NCI-H446 treated with DMSO at 0.1 percent for 48 hours (cell line): ENCODE results near the gene ALDH2.
"Not testable (repeated sequence)": the region's sequence is repeated elsewhere in the genome, so short reads cannot be mapped to it uniquely, and the experiment has no call there.

Source experiments
- DNase-seq: peaks from one replicate; lab custom pipeline; 2025; lab: John Stamatoyannopoulos, UW

The ALDH2 gene

DNA sequence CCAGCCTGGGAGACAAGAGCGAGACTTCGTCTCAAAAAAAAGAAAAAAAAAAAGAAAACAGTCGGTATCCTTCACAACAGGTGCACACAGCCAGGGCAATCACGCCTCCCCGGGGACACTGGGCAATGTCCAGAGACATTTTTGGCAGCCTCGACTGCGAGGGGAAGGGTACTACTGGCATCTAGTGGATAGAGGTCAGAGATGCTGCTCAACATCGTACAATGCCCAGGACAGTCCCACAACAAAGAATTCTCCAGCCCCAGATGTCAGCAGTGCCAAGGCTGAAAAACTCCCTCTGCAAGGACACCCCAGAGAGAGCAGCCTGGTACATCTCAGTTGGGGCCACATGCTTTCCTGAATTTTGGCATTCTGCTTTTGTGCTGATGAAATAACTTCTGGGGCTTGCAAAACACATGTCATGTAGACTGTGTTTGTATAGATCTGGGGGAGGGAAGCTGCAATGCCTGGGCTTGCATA lies 21.5 kb downstream of the ALDH2 start:
- no peak for DNase-seq

DNA sequence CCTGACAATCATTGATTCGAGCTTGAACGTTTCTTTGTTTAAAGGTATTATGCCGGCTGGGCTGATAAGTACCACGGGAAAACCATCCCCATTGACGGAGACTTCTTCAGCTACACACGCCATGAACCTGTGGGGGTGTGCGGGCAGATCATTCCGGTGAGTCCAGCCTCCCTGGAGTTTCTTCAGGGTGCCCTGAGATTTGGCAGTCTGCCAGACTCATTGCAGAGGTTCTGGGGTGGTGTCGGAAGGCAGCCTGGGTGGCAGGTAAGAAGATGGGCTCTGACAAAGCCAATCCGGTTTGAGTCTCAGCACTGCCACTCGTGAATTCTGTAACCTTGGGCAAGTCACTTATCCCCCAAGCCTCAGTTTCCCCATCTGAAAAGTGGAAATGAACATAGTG lies 23.0 kb downstream of the ALDH2 start:
- DNase-seq: no peak

DNA sequence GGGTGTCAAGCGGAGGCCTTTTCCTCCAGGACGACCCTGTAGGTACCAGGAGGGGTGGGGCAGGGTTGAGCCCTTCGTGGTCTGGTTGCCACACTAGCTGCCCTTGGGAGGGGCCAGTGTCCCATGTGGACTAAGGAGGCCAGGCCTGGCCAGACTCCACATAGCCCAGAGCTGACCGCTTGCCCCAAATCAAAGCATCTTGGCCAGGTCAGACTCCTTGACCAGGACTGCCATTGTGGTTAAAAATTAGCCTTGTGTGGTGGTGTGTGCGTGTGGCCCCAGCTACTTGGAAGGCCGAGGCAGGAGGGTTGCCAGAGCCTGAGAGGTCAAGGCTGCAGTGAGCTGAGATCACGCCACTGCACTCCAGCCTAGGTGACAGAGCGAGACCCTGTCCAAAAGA lies 24.8 kb downstream of the ALDH2 start:
- no peak for DNase-seq

DNA sequence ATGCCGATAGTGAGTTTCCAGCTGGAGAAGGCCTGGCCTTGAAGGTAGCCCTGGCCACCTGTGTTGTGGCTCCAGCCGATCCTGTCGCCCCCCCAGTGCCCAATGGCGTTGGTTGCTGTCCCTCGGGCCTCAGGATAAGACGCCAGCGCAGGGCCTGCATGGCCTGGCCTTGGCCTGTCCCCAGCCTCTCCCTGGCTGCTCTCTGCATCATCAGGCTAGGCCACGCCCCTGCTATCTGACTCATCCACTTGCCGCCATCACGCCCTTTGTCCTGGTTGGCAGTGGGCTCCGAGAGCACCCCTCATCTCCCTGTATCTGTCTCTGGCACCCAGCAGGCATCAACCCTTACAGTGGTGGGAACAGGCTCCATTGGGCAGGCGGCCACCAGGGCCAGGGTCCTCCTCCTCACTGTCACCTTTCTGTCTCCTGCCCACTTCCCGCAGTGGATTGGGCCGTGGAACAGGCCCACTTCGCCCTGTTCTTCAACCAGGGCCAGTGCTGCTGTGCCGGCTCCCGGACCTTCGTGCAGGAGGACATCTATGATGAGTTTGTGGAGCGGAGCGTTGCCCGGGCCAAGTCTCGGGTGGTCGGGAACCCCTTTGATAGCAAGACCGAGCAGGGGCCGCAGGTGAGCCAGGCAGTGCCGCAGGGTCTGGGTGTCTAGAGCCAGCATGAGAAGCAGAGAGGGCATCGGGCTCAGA lies 25.6 kb downstream of the ALDH2 start:
- DNase-seq: no peak

DNA sequence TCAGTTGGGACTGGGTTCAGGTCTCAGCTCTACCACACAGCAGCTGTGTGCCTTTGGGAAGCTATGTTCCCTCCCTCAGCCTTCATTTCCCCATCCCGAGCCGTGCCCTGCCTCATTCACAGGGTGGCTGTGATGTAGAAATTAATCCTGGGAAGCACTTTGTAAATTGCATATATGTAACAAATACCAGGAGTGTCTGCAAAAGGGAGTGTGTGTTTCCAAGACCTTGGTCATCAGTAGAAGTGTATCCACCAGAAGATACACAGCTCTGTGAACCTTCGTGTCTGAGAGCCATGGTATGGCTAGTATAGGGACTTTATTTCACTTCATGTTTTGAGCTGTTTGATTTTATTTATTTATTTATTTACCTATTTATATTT lies 26.1 kb downstream of the ALDH2 start:
- no peak for DNase-seq

DNA sequence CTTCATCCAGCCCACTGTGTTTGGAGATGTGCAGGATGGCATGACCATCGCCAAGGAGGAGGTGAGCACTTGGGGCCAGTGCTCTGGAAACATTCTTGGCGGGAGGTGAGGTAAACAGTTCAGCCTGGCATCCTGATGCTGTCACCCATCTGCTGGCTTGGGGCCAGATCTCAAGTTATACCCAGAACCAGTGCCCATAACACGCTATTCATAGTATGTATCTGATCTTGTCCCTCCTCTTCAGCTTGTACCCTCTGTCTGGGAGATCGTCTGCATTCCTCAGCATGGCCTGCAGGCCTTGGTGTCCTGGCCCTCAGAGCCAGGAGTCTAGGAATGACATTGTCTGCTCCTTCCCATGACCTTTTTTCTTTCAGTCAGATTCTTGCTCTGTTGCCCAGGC lies 31.4 kb downstream of the ALDH2 start:
- DNase-seq: no peak

DNA sequence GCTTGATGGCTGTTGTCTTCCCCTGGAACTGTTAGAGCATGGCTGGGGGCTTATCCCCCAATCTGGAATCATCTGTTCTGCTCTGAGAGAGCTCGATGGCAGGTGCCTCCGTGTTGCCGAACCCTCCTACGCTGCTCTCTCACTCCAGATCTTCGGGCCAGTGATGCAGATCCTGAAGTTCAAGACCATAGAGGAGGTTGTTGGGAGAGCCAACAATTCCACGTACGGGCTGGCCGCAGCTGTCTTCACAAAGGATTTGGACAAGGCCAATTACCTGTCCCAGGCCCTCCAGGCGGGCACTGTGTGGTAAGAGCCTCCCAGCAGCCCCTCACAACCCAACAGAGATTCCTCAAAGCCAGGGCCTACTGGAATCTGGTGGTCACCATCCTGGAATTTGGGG lies 33.0 kb downstream of the ALDH2 start:
- DNase-seq: no peak

DNA sequence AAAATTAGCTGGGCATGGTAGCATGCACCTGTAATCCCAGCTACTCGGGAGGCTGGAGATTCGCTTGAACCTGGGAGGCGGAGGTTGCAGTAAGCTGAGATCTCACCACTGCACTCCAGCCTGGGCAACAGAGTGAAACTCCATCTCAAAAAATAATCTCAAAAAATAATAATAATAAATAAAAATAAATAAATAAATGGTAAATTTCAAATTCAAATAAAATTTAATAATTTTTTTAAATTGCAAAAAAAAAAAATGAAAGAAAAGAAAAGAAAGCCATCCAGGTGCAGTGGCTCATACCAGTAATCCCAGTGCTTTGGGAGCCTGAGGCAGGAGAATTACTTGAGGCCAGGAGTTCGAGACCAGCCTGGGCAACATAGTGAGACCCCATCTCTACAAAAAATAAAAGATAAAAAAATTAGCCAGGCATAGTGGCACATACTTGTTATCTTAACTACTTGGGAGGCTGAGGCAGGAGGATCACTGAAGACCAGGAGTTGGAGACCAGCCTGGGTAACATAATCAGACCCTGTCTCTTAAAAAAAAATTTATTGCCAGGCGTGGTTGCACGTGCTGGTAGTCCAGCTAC lies 36.4 kb downstream of the ALDH2 start:
- no peak for DNase-seq

DNA sequence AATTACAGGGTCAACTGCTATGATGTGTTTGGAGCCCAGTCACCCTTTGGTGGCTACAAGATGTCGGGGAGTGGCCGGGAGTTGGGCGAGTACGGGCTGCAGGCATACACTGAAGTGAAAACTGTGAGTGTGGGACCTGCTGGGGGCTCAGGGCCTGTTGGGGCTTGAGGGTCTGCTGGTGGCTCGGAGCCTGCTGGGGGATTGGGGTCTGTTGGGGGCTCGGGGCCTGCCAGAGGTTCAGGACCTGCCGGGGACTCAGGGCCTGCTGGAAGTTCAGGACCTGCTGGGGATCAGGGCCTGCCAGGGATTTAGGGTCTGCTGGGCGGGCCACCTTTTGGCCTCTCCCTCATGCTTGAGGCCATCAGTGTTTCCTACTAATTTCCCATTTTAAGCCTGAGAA lies 37.1 kb downstream of the ALDH2 start:
- DNase-seq: no peak

DNA sequence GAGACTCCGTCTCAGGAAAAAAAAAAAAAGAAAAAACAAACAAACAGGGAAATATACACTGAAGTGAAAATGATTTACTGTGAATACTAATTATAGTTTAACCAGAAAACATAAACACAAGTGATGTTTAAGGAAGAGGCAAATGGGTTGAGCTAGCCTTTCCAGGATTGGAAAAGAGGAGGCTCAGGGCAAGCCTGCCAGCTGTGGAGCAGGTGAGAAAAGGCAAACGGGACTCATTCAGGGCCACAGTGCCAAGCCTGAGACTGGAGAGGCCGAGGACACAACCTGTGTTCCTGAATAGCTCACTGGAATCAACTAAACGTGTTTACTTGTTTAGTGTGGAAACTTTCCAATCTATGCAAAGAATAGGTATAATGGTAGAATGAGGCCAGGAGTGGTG lies 39.6 kb downstream of the ALDH2 start:
- DNase-seq: no peak

DNA sequence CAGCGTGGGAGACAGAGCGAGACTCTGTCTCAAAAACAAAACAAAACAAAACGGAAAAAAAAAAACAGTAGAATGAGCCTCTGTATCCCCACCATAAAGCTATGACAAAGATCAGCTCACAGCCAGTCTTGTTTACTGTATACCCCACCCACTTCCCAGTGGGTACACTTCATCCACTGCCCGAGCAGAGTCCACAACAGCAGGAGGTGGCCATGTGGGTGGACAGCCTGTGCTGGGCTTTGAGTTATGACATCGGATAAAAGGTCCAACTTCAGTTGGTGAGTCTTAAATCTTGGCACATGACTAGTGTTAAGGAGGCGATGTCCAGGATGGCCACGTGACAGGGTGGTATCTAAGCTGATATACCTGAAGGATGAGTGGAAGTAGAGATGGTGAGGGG lies 40.5 kb downstream of the ALDH2 start:
- no peak for DNase-seq

DNA sequence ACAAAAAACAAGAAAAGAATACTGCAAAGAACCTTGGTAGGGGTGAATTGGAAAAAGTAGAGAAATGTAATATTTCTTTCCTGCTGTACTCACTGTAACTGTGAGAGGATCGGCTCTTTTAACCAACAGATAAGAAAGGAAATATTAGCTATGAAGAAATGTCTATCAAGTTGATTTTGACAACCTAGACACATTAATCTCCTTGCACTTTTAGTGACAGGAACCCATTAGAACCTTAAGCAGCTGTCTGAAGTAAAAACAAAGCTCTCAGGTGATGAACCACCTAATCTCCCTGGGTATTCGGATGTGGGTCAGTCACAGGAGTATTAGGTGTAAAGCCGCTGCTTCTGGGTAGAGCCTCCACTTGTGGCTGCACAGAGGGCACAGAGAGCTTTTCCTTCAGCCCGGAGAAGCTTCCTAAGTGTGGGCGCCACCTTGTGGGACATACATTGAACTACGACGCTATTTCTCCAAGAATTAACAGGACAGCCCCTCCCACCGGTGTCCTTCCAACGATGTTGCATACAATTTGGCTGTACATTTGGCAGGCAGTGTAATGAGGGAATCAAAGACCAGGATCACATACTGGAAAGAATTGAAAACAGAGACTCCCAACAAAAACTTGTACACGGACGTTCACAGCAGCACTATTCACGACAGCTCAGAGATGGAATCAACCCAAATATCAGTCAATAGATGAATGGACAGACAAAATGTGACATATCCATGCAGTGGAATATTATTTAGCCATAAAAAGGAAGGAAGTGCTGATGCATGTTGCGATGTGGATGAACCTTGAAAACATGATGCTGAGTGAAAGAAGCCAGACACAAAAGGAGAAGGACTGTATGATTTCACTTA lies 46.4 kb downstream of the ALDH2 start:
- peak; percentile 59 for DNase-seq

DNA sequence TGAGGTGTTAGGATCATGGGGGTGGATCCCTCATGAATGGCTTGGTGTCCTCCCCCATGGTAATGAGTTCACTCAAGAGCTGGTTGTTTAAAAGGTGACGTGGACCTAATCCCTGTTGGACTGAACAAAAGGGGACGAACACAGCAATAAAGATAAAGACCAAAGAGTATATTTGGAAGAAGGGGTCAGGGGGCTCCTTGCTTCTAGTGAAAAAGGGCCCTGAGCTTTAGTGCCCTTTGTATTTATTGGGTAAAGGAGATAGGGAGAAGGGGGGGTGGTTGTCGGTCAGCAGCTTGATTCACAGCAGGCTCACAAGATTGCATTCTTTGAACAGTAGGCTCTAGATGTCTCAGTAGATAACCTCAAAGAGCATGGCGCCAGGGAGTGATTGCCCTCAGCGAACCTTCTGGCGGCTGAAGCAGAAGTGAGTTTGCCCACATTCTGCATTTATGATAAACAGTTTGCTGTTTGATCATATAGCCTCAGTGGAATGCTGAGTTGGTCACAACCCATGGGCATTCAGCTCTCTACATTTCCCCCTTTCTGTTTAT lies 49.4 kb downstream of the ALDH2 start:
- no peak for DNase-seq

DNA sequence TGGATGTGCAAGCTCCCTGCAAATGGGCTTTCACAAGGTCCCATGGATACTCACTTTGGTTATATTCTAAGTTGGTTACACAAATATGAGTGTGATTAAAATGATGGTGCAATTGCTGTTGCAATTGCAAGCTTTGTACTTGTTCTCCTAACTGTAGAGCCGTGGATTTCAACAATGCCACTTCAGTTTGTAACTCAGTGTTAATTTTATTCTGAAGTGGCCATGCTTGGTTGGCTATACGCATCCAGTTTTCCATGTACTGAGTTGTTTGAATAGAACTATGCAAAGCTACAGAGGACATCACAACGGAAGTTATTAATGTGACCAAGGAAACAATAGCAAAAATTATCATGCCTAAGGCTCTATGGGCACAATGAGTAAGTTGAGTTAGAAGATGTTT lies 50.2 kb downstream of the ALDH2 start:
- DNase-seq: not testable (repeated sequence)

DNA sequence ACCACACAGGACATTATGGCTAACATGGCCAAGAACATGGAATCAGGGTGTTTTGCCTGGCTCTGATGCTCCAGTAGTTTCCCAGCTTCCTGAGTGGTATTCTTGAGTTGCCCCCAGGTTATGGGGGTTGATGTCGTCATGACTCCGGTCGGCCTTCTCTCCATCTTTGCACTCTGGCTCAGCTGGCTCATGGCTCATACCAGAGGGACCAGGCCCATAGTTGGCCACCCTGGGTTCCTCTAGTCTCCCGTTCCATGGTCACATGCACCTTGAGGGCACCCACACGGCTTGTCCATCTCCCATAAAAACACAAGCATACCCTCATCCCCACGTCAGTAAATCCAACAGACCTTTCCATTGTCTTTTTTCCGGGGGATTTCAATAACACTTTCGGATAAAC lies 51.6 kb downstream of the ALDH2 start:
- DNase-seq: no peak

DNA sequence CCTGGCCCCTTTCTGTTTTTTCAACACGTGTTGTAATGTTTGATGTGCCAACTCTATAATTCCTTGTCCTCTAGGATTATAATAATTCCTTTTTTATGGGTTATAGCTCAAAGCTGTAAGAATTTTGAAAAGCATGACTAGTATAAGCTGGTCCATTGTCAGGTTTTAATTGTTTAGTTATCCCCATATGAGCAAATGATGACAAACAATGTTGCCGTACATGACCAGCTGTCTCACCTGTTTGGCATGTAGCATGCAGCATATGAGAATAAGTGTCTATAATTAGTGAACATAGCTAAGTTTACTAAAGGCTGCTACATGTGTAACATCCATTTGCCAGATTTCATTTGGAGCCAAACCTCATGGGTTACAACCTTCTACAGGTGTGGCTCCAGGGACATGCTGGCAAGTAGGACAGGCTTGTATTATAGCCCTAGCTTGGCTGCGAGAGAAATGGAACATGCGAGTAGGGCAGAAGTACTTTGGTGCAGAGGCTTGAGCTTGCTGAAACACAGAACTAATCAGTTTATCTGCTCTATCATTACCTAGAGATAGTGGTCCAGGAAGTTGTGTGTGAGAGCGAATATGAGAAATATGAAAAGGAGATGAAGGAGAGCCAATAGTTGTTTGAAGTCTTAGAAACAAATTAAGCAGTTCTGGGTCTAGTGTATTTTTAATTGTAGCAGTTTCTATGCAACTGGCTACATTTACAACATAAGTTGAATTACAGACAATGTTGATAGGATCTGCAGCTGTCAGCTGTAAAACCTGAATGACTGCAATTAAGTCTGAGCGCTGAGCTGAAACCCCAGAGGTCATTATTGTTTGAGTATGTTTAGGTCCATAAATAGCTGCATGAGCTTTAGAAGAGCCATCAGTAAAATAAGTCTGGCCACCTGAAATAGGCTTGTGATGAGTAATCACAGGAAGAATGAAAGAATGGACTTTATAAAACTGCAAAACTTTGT lies 52.7 kb downstream of the ALDH2 start:
- DNase-seq: no peak

DNA sequence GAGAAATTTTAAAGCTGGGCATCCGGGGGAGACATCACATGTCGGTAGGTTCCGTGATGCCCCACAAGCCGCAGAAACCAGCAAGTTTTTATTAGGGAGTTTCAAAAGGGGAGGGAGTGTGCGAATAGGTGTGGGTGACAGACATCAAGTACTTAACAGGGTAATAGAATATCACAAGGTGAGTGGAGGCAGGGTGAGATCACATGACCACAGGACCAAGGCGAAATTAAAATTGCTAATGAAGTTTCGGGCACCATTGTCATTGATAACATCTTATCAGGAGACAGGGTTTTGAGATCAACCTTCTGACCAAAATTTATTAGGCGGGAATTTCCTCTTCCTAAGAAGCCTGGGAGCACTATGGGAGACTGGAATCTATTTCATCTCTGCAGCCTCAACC lies 54.1 kb downstream of the ALDH2 start:
- DNase-seq: not testable (repeated sequence)

DNA sequence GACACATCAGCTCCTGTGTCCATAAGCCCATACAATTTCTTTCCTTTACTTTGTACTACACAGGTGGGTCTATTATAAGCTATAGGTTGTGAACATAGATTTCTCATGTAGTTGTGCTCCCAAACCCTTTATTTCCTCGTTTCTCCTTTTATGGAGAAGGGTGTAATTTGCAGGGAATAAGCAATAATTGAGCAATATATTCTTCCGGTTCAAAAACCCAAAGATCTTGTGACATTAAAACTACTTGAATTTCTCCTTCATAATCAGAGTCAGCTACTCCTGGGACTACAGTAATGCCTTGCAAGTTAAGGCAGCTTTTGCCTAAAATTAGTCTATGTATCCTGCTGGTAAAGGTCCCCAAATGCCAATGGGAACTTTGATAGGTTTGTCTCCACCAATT lies 56.2 kb downstream of the ALDH2 start:
- DNase-seq: no peak

DNA sequence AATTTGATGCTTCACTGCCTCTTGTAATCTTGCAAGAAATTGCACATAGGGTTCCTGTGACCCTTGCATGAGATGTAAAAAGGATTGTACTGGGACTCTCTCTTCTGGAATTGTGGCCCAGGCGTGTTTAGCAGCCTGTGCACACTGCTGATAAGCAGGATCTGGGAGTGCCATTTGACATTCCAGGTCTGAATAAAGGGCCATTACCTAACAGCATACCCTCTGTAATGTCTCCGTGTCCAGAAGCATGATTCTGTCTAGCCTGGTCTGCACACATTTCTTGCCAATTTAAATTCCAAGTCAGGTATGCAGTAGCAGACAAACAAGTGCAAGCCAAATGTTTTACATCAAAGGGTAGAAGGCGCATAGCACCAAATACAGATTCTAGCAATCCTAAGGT lies 57.2 kb downstream of the ALDH2 start:
- no peak for DNase-seq

DNA sequence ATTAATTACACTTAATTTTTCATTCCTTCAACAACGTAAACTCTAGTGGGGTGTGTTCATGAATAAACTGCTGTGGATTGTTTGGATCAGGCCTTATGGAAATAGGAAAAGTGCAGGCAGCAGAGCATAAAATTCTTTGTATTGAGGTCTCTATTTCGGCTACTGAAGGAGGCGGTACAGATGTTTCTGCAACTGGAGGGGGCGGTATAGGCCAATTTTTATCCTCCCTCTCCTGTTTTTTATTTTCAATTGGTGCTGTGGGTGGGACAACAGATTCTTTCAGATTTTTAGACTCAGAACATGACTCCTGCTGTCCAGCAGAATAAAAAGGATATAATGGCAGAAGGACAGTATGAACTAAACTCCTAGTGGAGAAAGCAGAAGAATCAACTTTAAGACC lies 57.6 kb downstream of the ALDH2 start:
- DNase-seq: not testable (repeated sequence)

DNA sequence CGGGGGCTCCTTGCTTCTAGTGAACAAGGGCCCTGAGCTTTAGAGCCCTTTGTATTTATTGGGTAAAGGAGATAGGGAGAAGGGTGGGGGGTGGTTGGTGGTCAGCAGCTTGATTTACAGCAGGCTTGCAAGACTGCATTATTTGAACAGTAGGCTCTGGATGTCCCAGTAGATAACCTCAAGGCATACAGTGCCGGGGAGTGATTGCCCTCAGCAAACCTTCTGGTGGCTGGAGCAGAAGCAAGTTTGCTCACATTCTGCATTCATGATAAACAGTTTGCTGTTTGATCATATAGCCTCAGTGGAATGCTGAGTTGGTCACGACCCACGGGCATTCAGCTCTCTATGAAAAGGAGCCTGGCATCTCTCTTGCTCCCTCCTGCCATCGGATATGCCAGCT lies 58.8 kb downstream of the ALDH2 start:
- no peak for DNase-seq

DNA sequence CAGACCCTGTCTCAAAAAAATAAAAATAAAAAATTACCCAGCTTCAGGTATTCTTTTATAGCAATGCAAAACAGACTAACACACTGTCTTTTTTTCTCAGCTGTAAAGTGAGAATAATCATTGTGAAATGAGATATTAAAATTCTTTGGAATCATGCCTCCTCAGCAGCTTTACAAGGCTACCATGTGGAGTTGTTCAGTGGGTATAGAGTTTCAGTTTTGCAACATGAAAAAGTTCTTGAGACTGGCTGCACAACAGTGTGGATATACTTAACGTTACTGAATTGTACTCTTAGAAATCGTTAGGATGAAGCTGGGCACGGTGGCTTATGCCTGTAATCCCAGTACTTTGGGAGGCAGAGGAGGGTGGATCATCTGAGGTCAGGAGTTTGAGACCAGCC lies 59.6 kb downstream of the ALDH2 start:
- no peak for DNase-seq
